HG03558 (cell line): ENCODE data around the gene ACADL.

Experiments used
- ATAC-seq: cut with Tn5 transposase; IDR thresholded peaks from one replicate; pipeline ENCODE4 v1.9.1; 2021; ENCODE audit warnings: moderate number of reproducible peaks; ENCODE audit not compliant: unreplicated experiment; ENCODE audit errors: extremely low read depth

Gene ACADL

DNA sequence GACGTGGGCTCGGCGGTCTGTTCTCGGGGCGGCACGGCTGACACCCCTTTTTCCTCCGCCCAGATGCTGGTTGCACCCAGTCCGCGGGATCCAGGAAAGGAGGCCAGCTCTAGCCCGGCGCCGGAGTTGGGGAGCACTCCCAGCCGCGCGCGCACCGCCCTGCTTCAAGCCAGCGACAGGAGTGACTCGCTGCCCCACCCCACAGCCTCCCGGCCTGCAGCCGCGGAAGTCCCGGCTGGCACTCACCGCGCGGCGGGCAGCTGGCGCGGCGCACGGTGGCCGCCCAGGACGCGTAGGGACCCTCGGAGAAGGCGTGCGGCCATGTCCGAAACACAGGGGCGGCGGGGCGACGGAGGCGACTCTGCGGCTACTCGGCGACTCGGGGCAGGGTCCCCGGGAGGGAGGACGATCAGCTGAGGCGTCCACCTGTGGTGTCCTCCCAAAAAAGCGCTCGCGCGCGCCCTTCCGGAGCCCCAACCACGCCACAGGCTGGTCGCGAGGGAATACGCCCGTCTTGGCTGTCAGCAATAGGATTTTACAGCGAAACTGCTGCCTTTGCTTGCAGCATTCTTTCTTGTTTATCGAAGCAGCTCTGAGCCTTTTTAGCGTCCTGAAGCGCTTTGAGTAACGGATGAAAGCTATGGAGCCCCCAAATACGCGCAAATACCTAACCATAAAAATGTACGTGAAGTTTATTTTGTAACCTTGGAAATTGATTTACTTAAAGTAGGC, at the start of gene ACADL:
Gene ACADL (minus strand): TSS at position 507 of the 732 bp plus-strand sequence. CDS start 184 bp downstream, at position 323.
- no peak for ATAC-seq

DNA sequence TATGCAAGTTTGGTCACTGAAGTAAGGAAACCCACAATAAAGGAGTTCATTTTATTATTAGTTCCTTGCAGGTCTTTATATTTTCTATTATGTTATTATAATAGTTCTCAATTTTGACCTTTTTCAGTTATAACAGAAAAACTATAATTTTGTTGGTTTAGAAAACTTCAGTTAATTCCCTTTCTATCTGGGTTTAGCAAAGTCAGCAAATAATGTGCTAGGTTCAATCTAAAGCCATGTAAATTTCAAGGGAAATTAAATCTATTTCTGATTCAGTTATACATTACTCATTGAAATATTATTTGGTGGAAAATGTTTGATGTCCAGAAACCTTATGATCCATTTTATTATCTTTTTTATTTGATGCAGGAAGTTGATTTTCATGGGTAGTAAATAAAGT, 46.1 kb upstream of the ACADL start:
- no peak for ATAC-seq

DNA sequence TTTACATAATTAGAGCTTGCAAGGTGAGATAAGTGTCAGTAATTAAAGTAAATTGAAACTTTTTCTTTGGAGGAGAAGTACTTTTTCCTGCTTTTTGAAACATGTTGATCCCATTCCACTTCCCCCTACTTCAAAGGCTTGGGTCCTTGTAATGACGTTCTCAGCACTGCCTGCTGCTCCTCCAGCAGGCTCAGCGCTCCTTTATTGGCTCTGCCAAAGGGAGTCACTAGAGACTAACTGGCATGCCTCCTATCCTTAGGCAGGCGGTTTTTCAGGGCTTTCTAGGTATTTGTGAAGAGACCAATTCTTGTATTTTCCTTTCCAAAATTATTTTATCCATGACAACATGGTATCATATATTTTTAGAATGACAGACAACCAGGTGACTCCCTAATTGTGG, 43.9 kb upstream of the ACADL start:
- ATAC-seq = no peak

DNA sequence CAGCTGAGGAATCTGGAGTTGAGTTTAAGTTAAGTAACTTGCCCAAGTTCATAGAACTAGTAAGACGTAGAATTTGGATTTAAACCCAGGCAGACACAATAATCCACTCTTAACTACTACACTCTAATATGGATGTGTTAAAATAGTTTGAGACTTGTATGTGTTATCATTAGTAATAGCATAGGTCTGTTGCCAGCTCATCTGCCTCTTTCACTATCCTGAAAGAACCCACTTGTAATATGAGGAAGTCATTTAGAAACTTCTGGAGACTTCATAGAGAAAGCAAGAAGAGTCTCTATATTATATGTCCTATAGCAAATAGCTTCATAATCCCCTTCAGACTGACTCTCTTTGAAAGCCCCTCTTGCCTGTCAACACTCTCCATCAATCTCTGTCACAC, 43.0 kb upstream of the ACADL start:
- ATAC-seq = no peak

DNA sequence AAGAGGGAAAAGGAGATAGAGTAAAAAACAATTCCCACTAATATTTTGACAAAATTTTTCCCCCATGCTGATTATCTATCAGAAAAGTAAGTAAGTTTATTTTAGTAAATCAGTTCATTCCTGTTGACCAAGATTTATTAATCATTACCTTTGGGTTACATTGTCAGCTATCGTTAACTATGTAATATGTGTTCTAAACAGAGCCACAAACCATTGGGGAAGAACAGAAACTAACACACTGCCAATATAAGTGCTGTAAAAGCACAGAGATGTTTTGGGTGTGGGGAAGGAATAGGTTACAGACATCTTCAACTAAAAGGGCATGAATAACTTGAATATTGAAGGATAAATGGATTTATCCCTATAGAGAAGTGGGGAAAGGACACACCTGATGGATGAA, 42.5 kb upstream of the ACADL start:
- ATAC-seq = no peak

DNA sequence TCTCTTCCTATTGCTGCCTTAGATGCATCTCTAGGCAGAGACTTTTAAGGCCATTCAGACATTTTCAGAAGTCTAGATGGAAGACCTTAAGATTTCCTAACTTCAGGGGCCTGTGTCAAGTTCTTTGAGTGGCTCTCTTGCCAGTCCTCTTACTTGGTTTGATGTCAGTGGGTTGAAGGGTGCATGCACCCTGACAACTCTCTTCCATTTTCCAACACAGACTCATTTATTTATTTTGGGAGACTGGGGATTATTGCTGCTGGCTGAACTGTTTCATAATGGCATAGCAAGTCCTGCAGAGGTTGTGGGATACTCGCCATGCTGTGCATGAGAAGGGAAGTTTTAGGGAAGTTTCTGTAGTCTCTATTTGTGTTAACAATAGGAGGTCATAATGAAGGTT, 39.0 kb upstream of the ACADL start:
- no peak for ATAC-seq

DNA sequence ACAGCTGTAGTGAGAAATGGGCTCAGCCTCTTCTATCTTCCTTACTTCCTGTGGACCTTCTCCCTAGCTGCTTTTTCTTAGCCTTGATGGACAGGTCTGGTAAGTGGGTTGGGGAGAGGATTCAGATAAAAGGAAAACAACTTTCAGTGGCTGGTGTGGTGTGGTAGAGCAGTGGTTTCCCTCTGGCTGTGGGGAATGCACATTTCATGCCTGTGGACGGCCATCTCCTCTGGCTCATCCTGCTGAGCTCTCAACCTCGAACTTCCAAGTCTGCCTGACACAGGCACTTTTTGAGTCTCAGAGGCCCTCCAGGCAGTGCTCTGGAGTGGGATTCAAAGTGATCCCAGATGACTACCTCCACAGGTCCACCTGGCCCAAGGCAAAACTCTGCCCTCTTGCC, 38.6 kb upstream of the ACADL start:
- ATAC-seq = no peak

DNA sequence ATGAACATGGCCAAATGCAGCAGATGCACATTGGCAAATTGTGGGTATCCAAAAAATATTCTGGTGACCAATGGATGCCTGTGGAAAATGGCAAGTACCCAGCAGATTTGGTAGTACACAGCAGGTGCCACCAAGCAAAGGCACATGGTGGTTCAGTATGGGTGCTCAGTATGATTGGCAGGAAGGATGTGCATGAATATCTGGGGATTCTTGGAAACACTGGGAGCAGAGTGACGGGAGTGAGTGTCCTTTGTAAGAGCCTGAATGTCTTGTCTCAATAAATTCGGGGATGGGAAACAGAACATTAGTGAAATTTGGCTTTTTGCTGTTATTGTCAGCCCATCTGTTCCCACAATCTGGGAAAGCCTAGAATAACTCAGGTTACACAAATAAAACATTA, 36.8 kb upstream of the ACADL start:
- ATAC-seq = no peak

DNA sequence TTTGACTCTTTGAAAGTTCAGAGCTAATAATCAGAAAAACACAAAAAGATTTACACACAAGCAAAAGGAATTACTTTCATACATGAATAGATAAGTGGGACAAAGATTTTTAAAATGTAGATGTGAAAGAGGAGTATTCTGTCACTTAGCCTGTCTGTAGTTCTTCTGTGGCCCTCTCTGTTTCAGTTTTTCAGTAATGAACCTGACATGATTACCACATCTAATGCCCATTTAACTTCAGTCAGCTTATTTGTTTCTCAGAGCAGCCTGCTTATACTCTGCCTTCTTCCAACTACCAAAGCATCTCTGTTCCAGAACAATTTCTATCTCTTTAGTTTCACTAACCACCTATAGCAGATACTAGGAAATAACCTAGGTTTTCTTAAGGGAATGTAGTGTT, 34.4 kb upstream of the ACADL start:
- ATAC-seq = no peak

DNA sequence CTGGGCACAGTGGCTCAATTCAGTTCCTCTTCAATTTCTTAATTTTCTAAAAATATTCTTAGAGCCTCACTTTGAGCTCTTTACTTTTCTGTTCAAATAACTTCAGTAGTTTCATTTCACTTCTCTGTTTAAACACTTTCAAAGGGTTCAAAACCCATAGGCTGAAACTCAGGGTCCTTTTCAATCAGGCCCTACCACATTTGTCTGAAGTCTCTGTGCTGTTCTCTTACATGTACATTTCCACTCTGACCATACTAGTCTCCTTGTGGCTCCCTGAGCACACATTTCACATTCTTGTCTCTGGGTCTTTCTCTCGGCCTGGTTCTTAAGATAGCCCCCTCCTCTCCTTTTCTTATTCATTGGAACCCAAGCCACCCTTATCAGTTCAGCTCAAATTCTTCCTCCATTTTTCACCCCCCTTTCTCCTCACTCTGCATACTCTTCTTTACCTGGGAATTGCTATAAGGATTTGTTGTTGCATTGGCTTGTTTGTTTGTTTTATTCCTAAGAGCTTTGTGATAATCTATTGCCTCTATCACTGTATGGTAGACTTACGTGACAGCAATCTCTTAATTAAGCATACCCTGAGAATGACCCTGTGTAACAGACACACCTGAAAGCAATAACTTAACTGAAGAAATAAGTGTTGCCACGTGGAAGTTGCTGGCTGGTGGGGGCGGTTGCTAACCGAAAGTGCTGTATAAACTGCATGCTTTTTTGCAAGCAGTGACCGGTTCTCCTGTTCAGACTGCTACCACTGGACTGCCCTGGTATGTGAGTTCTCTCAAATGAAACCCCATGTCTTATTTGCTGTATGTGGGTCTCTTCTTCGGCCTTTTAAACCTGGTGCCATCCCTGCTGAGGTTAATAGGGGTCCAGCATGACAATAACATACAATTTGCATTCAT, 27.7 kb upstream of the ACADL start:
- no peak for ATAC-seq

DNA sequence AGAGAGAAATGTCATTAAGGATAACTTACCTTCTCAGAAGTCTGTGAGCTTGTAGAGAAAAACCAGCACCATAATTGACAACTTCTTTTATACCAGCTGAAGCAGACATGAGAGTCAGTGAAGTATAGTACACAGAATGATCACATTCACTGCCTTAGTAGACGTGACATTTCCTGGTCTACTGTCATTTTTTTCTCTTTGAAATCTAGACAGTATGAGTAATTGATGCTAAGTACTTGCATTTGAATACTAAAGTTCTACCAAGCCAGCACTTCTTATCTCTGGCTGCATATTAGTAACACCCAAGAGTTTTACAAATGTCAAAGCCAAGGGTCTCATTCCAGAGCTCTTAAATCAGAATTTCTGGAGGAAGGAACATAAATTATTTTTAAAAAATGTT, 25.4 kb upstream of the ACADL start:
- no peak for ATAC-seq

DNA sequence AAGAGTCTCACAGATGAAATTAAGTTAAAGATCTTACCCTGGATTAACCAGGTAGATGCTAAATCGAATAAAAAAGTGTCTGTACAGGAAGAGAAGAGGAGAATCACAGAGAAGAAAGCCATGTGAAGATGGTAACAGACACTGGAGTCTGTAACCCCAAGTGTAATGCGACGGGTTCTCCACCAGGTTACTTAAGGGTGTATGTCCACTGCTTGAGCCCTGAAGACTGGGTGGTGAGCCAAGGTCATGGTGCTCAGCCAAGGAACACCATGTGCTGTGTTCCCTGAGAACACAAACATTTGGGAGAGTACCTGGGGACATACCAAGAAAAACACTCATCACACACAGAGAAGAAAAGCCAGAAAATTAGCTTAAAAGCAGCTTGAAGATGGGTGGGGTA, 8.2 kb upstream of the ACADL start:
- no peak for ATAC-seq

DNA sequence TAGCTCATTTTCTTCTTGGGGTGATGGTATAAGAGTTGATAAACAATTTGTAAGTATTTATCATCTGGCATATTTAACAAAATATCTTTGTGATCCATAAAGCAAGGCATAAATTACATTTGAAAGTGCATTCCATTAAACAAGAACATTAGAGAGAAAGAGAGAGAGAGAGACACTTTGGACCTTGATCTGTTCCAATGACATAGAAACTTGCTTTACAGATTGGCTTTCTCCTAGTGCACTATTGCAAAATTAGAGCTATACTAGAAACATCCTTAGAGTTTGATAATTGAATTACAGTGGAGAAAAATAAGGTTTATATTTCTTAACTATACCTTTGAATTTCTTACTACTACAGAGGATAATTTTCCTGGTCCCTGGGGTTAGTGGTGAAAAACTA, 5.7 kb upstream of the ACADL start:
- no peak for ATAC-seq

DNA sequence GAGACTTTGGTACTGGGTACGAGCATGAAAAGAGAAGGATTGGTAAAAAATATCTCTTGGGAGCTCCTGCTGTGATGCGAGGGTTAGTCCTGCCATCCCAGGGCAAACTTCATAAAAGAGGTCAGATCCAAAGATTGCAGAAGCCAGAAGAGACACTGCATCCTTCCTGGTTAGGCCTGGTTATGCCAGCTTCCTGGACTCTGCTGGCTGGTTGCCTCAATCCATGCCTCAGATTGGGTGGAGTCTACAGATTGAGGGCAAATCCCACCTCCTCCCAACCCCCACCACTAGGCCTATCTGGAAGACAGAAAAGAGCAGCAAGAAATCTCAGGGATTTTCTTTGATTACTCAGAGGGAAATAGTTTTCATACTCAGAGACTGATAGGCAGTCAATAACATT, 5.3 kb upstream of the ACADL start:
- ATAC-seq = no peak

DNA sequence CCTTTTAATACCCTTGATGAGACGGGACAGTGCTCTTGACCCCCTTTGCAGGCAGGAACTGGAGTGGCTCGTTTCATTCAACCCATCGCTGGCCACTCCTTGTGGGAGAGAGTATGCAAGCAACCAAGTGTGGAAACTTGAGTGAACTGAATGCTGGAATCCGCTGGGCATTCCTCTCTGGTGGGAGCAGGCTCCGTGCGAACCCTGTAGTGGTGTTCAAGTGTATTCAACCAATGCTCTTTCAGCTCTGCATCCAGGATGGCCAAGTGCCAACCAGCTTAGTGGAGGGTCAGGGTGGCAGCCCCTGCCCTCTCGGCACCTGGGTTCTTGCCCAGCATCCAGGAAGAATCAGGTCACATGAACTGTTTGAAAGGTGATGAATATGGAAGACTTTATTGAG, 3.3 kb upstream of the ACADL start:
- ATAC-seq = no peak

DNA sequence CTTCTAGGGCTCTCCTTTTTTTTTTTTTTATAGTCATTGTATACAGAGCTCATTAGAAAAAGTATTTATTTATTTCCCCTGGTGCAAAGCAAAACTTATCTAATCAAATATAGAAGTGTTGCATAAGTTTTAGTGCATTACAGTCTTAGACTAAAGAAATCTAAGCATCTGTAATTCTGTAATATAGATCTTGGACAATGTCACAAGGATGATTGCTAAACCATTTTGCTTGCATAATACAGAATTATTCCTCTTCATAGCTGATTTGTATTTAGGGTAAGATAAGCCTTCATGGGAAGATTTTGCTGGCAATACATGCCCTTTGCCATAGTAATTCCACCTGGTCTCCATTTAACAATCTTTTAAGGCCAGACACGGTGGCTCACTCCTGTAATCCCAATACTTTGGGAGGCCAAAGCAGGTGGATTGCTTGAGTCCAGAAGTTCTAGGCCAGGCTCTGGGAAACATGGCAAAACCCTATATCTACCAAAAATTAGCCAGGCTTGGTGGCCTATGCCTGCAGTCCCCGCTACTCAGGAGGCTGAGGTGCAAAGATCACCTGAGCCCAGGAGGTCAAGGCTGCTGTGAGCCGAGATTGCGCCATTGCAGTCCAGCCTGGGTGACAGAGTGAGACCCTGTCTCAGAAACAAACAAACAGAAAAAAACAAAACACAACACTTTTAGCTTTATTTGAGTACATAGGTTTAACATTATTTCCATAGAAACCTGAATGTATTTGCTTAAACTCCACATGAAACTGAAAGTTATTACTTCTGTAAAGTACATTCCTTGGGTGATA, 2.2 kb upstream of the ACADL start:
- ATAC-seq = no peak

DNA sequence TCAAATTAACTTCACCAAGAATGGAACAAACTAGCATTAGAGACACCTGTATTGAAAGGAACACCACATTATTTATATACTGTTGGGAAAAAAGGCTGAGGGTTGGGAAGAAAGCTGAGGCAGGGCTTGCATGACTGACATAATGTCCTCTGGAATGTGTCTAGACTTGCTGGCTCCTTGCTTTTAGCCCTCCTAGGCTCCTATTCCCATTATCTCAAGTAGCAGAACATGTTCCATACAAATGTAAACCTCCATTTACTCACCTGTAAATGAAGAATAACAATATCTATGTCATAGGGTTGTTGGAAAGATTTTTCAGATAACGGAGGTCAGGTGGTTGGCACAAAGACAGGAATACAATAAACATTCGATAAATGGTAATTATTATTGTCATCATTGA, 976 bp upstream of the ACADL start:
- ATAC-seq = no peak

DNA sequence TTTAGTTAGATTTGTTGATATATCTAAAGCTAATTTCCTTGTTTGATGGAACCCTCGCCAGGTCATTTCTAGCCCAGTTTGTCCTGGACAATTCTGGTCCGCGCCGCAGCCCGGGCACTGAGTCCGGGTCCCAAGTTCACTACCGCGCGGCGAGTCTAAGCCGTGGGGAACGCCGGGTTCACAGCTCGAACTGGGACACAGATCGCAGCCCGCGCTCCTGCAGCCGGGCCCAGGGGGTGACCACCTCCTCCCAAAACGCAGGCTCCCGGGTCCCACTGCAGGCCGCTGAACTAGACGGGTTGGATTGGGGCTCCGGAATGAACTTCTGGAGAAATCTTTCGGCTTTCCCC, 681 bp downstream of the ACADL start:
- ATAC-seq = no peak

DNA sequence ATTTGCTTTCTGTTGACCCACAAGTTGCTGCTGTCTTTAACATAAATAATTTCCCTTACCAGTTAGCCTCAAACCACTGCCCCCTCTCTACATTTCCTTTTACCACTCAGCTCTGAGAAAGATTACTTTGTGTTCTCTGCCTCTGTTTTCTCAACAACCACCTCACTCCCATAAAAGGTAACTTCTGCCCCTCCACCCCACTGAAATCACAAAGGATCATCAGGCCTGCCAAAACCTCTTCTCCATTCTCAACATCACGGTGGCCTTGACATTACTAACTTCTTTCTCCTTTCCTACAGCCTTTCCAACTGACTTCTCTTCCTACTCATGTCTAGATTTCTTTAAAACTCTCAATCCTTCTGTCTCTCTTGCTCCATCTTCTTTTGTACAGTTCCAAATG, 10.1 kb downstream of the ACADL start:
- ATAC-seq = no peak

DNA sequence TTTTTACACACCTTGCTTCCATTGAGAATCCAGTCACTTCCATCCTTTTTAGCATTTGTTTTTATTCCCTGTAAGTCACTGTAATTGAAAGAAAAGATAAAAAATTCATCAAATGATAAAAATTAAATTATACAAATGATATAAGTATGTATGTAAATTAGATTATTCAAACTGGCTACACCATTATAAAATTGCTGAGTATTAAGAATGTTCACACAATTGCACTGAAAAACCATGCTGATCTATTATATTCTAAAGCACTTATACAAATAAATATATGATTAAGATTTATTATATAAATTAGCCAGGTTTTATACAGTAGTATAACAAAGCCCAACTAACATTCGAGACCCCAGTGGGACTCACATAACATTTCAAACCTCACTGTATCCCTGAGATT, 15.1 kb downstream of the ACADL start:
- no peak for ATAC-seq

DNA sequence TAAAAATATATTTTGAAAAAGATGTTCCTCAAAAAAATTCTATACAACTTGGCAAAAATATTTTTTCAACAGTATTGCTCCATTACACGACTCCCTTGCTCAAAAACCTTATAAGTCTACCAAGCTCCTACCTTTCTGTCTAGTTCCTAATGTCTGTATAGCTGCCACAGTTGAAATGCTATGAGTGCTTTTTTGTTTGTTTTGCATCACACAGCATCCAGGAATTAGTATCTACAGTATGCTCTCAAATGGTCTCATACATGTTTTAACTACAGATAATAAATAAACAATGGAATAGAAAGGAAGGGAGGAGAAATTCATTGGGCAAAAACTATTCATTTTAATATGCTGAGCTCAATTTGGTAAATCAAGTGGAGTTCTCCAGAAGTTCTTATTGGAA, 17.3 kb downstream of the ACADL start:
- ATAC-seq = no peak
